ENCODE results near the gene ZNF99. TPM values are rescaled to one million over a fixed set of nuclear protein-coding genes. Genes with fewer than 3 reads are reported as not detected.

ZNF99 gene
- total RNA-seq, 2 donors from 2014 or later, result not detected

Other genes with a start within 250 kb of the ZNF99 start
- gene ZNF492, start 149.8 kb downstream of the ZNF99 start, total RNA-seq, result under 1 TPM; 0.08 to 0.43 TPM
- not detected for gene ZNF723, start 48.1 kb upstream of the ZNF99 start, total RNA-seq
- gene ZNF728, start 219.0 kb upstream of the ZNF99 start, total RNA-seq, result under 1 TPM; 0.27 to 0.75 TPM

Measured in left colon (tissue), 2 donors.